HG02610 (cell line): ENCODE data around the gene ZNF385D.
"Not testable (repeated sequence)": the region's sequence is repeated elsewhere in the genome, so short reads cannot be mapped to it uniquely, and the experiment has no call there.

ENCODE experiments used
- ATAC-seq: cut with Tn5 transposase; IDR thresholded peaks from one replicate; pipeline ENCODE4 v1.9.1; 2021; ENCODE audit warnings: mild to moderate bottlenecking, moderate library complexity; ENCODE audit not compliant: unreplicated experiment

The ZNF385D gene

GRCh38 chr3:21524133-21524532 lies 226.9 kb downstream of the ZNF385D start:
- no peak for ATAC-seq

- no peak for ATAC-seq
Observed at GRCh38 chr3:21520106-21520963, 230.7 kb downstream of the ZNF385D start.

- ATAC-seq, result no peak
Observed at GRCh38 chr3:21517184-21517583, 233.8 kb downstream of the ZNF385D start.

DNA sequence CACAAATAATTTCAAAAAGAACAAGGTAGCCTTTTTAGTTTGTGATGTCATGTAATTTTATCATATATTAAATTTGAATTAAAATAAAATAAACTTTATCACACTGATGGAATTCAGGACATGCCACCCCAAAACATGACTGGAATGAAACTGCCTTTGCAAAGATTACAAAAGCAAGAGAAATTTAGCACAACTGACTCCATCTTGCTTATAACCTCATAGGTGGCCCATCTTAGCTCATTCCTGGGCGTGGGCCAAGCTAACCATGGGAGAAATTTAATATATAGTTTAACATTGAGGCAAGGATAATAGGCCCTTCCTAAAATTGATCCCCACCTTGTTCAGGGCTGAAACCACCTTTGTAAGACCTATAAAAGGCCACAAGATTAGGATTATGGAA lies 235.6 kb downstream of the ZNF385D start:
- ATAC-seq, result no peak

DNA sequence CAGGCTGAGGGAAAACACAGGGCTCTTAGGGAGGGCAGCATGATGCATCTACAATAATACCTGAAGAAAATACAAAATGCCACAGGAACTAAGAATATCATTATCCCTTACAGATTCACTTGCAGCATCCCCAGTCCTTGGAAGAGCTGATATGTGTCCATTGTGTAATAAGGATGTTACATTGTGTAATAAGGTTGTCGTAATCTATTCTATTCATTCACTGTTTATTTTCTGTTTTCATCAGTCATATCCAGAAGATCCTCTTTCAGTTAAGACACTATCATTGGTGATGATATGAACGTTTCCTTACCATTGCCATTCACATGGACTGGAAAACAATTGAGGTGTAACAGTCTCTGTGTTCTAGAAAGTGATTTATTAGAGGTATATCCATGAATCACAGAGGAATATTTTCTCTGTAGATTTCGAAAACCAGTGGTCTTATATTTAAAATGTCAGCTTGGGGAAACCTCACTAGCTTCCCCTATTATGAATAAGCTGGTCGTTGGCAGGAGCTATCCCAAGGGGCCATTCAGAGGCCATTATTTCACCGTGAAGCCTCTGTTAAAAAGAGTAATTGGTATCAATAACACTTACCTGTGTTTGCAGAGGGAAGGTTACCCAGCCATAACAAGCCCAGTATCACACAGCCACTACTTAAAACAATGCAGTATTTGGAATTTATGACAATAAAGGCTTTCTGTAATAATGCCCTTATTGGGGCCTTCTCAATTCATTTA lies 241.1 kb downstream of the ZNF385D start:
- ATAC-seq, result no peak

- ATAC-seq, result no peak
Observed at GRCh38 chr3:21508246-21508645, 242.8 kb downstream of the ZNF385D start.

GRCh38 chr3:21505711-21506460 lies 245.1 kb downstream of the ZNF385D start:
- no peak for ATAC-seq

DNA sequence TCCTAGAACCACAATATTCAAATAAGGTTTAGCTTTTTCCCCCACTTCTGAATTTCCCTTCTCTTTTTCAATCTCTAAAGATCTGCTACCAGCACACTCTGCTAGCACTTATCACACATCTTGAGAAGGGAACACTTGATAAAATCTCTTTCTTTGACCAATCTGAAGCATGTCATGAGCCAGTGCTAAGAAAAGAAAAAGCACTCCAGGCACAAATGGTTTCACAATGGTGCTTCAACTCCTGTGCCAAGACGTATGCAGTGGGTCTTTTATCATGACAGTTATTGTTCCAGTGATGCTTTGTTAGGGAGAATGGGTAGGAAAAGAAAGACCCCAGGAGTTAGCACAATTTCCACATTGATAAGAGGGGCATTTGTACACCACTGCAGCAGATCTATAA lies 248.4 kb downstream of the ZNF385D start:
- no peak for ATAC-seq

GRCh38 chr3:21500834-21501233 lies 250.2 kb downstream of the ZNF385D start:
- no peak for ATAC-seq

- ATAC-seq, result not testable (repeated sequence)
Observed at GRCh38 chr3:21490671-21491070, 260.3 kb downstream of the ZNF385D start.

DNA sequence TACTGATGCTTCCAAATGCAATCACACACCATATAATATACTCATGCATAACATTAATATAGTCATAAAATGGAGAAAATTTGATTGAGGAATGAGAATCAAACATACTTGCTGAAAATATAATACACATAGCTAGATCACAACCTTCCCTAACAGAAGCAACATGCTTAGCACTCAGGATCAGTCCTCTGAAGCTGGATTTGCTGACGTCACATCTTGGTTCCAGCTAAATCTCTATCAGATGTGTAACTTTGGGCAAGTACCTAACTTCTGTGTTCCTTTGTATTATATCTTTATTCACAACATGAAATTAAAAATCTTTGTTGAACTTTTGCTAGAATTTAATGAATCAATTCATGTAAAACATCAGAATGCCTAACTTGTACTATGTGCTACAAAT lies 263.5 kb downstream of the ZNF385D start:
- ATAC-seq, result no peak

- not testable (repeated sequence) for ATAC-seq
Observed at GRCh38 chr3:21486024-21486935, 264.7 kb downstream of the ZNF385D start.

DNA sequence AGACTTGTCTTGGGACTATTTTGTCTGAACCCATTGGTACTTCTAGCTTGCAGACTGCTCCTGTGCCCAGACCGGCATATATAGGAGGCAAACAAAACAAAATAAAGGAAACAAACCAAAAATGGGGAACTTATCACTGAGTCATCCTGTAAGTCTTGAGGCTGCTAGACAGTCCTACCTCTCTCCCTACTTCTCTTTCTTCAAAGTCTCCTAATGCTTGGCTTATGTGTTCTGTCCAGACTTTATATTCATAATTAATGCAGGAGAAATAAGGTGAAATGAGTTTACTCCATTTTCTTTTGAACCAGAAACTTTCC lies 266.2 kb downstream of the ZNF385D start:
- no peak for ATAC-seq

- no peak for ATAC-seq
Observed at GRCh38 chr3:21484057-21484827, 266.8 kb downstream of the ZNF385D start.

DNA sequence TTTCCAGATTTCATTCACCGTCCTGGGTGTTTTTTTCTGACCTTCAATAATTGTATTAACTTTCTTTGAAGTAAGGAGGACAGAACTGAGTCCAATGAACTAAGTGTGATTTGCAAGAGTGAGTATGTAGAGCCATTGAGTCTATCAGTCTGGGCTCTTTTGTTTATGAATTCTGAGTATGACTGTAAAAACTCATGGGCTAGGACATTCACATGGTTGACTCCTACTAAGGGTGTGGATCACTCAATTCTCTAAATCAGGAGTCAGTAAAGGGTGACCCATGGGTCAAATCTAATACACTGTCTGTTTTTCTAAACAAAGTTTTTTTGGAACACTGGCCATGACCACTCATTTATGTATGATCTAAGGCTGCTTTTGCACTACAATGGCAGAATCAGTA lies 269.0 kb downstream of the ZNF385D start:
- ATAC-seq, result no peak

GRCh38 chr3:21477541-21478288 lies 273.3 kb downstream of the ZNF385D start:
- ATAC-seq, result no peak

DNA sequence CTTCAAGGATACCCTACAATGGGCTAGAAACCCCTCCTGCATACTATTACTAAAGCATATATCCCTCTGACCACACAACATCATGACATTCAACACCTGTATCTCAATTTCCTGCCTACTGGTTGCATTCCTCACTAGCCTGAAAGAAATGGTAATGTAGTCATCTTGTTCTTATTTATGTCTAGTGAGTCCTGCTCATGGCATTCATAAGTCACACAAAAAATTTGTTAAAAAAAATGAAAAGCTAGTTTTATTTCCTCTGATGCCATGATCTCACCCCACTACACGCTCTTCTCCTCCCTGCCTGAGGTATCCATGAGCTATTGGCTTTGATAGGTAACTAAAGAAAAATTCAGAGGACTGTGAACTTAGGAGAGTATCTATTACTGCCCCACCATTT lies 284.5 kb downstream of the ZNF385D start:
- ATAC-seq, result no peak

DNA sequence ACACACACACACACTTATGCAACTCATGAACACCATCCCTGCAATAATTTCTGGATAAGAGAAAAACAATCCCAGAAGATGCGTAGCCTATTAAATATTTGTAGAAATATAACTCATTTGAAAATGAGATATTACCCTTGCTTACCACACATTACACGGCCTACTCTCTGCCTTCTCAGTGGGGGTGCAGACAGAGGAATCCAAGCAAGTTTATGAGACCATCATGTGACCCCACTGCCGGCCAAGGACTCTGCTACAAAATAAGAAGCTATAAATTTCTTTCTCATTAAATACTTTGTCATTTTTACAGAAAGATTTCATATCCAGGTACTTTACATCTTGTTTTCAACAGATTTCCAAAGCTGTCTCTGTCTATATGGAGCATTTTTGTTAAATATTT lies 286.3 kb downstream of the ZNF385D start:
- ATAC-seq, result no peak

GRCh38 chr3:21463319-21463718 lies 287.7 kb downstream of the ZNF385D start:
- ATAC-seq, result no peak
